Glutamatergic neuron (in vitro differentiated cells): ENCODE data around the gene TRIM28. TPM values are rescaled to one million over a fixed set of nuclear protein-coding genes. Genes with fewer than 3 reads are reported as not detected.

Experiments
- DNase-seq: peaks from one replicate; pipeline ENCODE4 v3.0.0; 2022
- H3K27ac Mint-ChIP-seq: one replicate; pipeline ENCODE4 v1.8.0; 2020; ENCODE audit warnings: mild to moderate bottlenecking, mixed read lengths, inconsistent platforms; ENCODE audit not compliant: unreplicated experiment
- H3K27me3 Mint-ChIP-seq: one replicate; pipeline ENCODE4 v1.8.0; 2020; ENCODE audit warnings: mild to moderate bottlenecking, moderate library complexity, mixed read lengths, inconsistent platforms; ENCODE audit not compliant: unreplicated experiment
- H3K36me3 Mint-ChIP-seq: one replicate; pipeline ENCODE4 v1.8.0; 2020; ENCODE audit warnings: mild to moderate bottlenecking, mixed read lengths, inconsistent platforms; ENCODE audit not compliant: unreplicated experiment
- H3K4me1 Mint-ChIP-seq: one replicate; pipeline ENCODE4 v1.8.0; 2020; ENCODE audit warnings: mild to moderate bottlenecking, low read depth, mixed read lengths, inconsistent platforms; ENCODE audit not compliant: unreplicated experiment
- H3K4me3 Mint-ChIP-seq: one replicate; pipeline ENCODE4 v1.8.0; 2020; ENCODE audit warnings: mild to moderate bottlenecking, mixed read lengths, inconsistent platforms; ENCODE audit not compliant: unreplicated experiment
- H3K9me3 Mint-ChIP-seq: one replicate; pipeline ENCODE4 v1.8.0; 2020; ENCODE audit warnings: mild to moderate bottlenecking, moderate library complexity, mixed read lengths, inconsistent platforms; ENCODE audit not compliant: unreplicated experiment
- CTCF ChIP-seq: fragments of 200-600 bp; sonication (generic); IDR thresholded peaks from one replicate; pipeline ENCODE4 v1.5.0; 2021; ENCODE audit not compliant: partially characterized antibody, unreplicated experiment
- total RNA-seq: library from RNA; stranded (reverse); fragmentation: NEBNext Ultra II Directional; extraction: Animal tissue kit (Norgen Biotek cat#: 25700); gene quantifications from one replicate; pipeline ENCODE4 v1.2.1, GENCODE V29; 2021; ENCODE audit not compliant: unreplicated experiment

TRIM28 gene
- total RNA-seq, 1 donor from 2014 or later = 361 TPM

- DNase-seq = no peak
- H3K27ac Mint-ChIP-seq = peak overlapping the region; percentile 96
- no peak for TF ChIP-seq CTCF
- peaks cover 18% of the 10 kb centered on the region for H3K4me1 Mint-ChIP-seq
- peaks cover 25% of the 10 kb centered on the region for H3K9me3 Mint-ChIP-seq
- no peaks in the 10 kb centered on the region for H3K36me3 Mint-ChIP-seq
- H3K27me3 Mint-ChIP-seq = peaks cover 19% of the 10 kb centered on the region
- H3K4me3 Mint-ChIP-seq = peak overlapping the region; percentile 97
Observed at GRCh38 chr19:58555369-58555885, 11.6 kb downstream of the TRIM28 start.

- no peaks in the 10 kb centered on the region for H3K36me3 Mint-ChIP-seq
- H3K4me1 Mint-ChIP-seq = peaks cover 19% of the 10 kb centered on the region
- peaks cover 19% of the 10 kb centered on the region for H3K27me3 Mint-ChIP-seq
- no peak for DNase-seq
- TF ChIP-seq CTCF = no peak
- H3K4me3 Mint-ChIP-seq = peak overlapping the region; percentile 96
- peak overlapping the region; percentile 33 for H3K27ac Mint-ChIP-seq
- peaks cover 24% of the 10 kb centered on the region for H3K9me3 Mint-ChIP-seq
Observed at GRCh38 chr19:58555920-58556621, 12.2 kb downstream of the TRIM28 start.

GRCh38 chr19:58556622-58557220 is 12.9 kb downstream of the TRIM28 start:
- Mint-ChIP-seq H3K9me3 (peaks cover 24% of the 10 kb centered on the region), H3K27me3 (peaks cover 19% of the 10 kb centered on the region), H3K4me3 (peak overlapping the region; percentile 96), H3K36me3 (no peaks in the 10 kb centered on the region), H3K27ac (peak overlapping the region; percentile 64), H3K4me1 (peaks cover 19% of the 10 kb centered on the region)
- no peak for DNase-seq
- no peak for TF ChIP-seq CTCF

GRCh38 chr19:58557221-58558065 is 13.6 kb downstream of the TRIM28 start:
- no peak for DNase-seq
- no peaks in the 10 kb centered on the region for H3K36me3 Mint-ChIP-seq
- peak overlapping the region; percentile 93 for H3K27ac Mint-ChIP-seq
- peak overlapping the region; percentile 96 for H3K4me3 Mint-ChIP-seq
- H3K27me3 Mint-ChIP-seq = peaks cover 16% of the 10 kb centered on the region
- H3K9me3 Mint-ChIP-seq = peaks cover 24% of the 10 kb centered on the region
- TF ChIP-seq CTCF = no peak
- peaks cover 19% of the 10 kb centered on the region for H3K4me1 Mint-ChIP-seq
